ENCODE data around the gene KLHL35. TPM values are rescaled to one million over a fixed set of nuclear protein-coding genes. Genes with fewer than 3 reads are reported as not detected.
"Not testable (repeated sequence)": the region's sequence is repeated elsewhere in the genome, so short reads cannot be mapped to it uniquely, and the experiment has no call there.

The KLHL35 gene
- total RNA-seq, 1 donor from 2014 or later, result 0.75 TPM

DNA sequence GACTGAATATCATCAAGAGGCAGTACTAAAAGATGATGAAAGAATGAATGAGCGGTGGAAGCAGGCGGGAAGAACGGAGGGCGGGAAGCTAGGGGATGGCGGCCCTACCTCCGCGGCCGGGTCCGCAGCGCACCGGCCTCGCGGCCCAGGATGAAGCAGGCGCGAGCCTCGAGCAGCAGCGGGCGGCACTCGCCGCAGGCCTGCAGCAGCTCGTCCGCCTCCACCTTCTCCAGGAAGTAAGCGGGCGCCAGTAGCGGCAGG is 3.4 kb downstream of the KLHL35 start:
- intact Hi-C loops (cut with DNase I), result no loop called here
- no peak for DNase-seq (ENCODE audit: low spot score)

DNA sequence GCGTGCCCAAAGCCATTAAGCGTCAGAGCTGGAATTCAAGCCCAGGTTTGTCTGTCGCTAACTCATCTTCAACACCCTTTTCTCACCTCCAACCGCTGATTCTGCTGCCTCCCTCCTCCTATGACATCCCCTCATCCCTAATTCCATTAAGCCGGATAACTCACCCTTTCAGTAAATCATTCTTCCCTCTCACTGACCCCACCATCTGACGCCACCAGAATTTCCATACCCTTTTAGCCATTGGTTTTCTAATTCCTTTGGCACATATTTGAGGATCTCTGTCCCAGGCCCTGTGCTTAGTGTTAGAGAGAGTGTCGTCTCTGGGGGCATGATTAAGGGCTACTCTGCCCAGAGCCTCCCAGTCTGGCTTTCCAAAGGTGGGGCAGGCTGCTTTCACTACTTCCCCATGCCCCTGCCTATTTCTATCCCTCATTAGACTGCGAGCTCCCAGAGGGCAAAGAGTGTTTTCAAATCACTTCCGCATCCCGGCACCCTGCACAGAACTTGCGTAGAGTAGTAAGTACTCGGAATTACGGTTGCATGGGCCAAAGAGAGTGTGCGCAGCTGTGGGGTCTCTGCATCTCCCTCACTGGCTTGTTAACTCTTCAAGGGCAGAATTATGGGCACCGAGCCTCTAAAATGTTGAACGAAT is 3.9 kb downstream of the KLHL35 start:
- intact Hi-C loops (cut with DNase I), result no loop called here
- DNase-seq (ENCODE audit: low spot score), result no peak

DNA sequence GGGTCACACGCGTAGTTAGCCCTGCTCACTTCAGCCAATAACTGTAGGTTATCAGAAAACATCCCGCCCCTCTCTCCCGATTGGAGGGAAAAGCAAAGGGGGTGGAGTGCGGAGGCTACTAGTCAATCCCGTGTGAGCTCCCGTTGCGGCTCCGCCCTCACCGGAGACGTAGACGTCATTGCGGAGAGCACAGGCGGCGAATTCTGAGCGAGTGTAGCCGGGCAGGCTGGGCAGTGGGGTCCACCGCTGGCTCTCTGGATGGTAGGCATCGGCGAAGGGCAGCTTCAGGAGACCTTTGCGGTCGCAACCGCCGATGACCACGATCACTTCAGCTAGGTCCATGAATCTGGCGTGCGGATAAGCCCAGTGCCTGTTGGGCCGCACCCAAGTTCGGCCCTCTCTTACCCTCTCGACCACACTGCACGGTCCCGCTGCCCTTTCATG is 4.7 kb downstream of the KLHL35 start:
- intact Hi-C loops (cut with DNase I), result no loop called here
- peak; percentile 93 for DNase-seq (ENCODE audit: low spot score)

DNA sequence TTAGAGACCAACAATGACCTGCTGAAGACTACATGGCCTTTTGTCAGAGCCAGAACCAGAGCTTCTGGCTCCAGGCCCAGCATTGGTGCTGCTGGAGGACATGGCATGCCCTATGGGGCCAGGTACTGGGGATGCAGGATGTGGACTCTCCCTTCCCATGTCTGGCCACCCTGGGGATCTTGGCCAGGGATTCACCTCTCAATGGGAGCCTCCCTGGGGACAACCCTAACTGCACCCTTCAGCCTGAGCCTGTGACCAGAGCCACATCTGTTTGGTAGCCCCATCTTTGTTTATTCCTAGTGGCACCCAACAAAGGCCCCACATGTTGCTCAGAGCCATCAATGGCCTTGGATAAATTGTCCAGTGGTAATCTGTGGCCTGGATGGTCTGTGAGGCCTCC is 5.8 kb downstream of the KLHL35 start:
- no peak for DNase-seq (ENCODE audit: low spot score)
- intact Hi-C loops (cut with DNase I), result no loop called here

DNA sequence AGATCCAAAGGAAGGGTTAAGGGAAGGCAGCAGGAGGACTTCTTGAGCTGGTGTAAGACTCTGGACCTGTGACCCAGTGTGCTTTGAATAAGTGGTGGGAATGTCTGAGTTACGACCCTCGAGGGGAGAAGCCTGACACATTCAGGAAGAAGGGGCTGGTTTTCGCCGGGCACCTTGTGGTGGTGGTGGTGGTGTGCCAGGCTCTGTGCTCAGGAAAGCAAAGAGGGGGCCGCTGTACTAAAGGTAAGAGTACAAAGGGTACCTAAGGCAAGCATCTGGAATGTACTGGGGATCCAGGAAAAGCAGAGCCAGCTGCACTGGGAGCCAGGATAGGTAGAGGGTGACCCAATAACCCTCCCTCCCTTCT is 6.3 kb downstream of the KLHL35 start:
- DNase-seq (ENCODE audit: low spot score), result no peak
- intact Hi-C loops (cut with DNase I), result no loop called here

DNA sequence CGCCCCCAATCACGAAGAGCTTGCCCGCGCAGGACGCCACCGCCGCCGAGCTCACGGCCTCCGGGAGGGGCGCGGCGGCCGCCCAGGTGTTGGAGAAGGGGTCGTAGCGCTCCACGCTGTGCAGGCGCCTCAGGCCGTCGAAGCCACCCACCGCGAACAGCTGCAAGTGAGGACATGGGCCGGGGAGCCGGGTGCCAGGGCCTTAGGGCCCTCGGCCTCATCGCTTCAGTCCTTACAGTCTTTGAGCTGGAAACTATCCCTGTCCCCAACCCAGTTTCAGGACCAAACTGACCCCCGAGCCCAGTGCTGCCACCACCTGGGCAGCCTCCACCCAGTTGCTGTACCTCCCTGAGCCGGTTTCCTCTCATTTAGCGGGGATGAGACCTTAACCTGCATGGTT is 7.6 kb downstream of the KLHL35 start:
- DNase-seq (ENCODE audit: low spot score), result no peak
- intact Hi-C loops (cut with DNase I), result no loop called here

DNA sequence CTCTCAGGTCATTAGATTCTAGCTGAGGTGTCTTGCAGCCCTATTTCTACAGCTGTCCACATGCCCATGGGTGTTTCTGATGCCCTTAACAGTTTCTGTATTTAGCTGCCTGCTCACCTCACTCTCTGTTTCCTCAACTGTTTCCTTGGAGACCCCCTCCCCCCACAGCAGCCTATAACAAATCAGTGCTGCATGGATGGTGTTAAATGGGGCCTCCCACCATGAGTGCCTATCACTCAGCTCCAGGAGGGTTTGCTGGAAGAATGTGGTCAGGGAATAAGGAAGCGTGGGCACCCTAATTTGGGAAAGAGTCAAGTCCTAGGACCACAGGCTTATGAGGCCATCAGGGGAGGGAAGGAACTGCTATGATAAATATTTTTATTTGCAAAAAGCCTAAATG is 8.6 kb downstream of the KLHL35 start:
- no peak for DNase-seq (ENCODE audit: low spot score)
- intact Hi-C loops (cut with DNase I), result no loop called here

DNA sequence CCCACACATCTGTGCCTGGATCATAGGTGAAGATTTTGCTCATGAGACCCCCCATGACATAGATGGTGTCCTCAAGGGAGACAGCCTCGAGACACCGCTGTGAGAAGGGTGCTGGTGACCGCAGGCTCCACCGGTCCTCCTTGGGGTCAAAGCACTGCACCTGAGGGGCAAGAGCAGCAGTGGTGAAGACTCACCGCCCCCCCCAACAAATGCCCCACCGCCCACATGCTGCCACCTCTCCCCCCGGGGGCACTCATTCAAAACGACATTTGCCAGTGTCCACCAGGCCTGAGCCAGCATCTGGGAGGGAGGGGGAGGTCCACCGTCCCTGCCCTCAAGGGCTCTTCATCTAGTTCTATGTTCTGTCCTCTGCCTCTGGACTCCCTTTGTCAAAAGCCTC is 9.3 kb downstream of the KLHL35 start:
- intact Hi-C loops (cut with DNase I), result no loop called here
- no peak for DNase-seq (ENCODE audit: low spot score)

DNA sequence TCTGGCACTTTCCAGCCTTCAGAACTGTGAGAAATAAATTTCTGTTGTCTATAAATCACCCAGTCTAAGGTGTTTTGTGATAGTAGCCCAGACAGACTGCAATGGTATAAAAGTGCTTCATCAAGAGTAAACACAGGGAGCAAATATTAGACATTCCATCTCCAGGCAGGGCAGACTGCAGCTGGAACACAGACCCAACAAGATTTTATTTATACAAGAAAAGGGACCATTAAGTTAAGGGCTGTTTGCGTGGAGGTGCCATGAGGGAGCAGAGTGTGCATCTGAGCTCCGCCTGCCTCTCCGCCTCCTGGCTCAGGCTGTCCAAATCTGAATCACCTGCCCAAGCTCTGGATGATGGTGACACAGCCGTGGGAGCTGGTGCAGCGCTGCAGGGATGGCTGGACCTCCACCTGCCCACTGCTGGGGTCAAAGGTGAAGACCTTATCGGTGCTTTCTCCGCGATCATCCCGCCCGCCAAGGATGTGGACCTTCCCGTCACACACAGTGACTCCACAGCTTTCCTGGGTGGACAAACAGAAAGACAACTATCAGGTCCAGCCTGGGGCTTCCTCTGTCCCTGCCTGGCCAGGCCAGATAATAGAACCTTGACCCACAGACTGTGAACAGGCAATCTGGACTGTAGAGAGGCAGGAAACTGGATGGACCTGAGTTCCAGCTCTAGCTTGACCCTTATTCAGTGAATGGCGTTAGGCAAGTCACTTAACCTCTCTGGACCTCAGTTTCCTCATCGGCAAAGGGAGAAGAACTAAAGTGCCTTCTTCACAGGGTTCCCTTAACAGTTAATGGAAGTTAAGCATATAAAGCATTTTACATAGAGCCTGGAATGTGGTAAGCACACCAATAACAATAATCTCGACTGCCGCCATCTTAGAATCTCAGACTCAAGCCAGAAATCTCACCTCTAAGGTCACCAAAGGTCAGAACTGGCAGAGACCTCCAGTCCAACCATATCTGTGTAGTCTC is 10.5 kb downstream of the KLHL35 start:
- no peak for DNase-seq (ENCODE audit: low spot score)
- intact Hi-C loops (cut with DNase I), result no loop called here

DNA sequence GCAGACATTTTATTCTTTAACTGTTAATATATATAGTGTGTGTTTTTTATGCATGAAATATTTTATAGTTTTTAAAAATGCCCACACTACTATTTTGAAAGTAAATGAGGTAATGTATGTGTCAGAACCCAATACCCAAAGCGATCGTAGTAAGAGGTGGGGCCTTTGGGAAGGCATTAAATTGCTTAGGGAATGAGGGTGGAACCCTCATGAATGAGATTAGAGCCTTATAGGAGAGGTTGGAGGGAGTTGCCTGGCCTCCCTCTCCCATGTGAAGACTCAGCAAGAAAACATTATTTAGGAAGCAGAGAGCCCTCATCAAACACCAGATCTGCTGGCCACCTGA is 11.1 kb downstream of the KLHL35 start:
- DNase-seq (ENCODE audit: low spot score), result no peak
- intact Hi-C loops (cut with DNase I), result no loop called here

DNA sequence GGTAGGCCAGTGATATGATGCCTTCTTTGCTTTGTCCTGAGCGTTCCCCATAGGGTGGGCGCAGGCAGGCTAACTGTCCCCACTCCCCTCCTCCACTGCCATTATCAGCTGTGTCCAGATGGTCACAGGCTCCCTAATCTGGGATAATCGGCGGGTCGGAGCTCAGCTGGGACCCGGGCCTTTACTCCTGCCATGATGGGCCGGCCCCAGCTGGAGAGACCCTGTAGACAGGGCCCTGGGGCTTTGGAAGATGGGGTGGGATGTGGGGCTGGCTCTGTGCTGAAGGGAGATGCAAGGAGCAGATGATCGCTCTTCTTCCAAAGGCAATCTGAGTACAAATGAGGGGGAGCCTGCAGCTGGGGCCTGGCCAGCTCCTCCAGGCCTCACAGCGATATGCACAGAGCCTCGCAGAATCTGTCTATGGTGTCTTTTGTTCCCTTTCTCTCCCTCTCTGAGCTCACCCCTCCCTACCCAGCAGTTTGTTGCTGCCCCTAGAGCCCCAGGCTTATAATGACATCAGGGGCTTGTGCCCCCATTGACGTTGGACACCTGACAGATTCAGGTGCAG is 11.9 kb downstream of the KLHL35 start:
- no peak for DNase-seq (ENCODE audit: low spot score)
- intact Hi-C loops (cut with DNase I), result no loop called here

DNA sequence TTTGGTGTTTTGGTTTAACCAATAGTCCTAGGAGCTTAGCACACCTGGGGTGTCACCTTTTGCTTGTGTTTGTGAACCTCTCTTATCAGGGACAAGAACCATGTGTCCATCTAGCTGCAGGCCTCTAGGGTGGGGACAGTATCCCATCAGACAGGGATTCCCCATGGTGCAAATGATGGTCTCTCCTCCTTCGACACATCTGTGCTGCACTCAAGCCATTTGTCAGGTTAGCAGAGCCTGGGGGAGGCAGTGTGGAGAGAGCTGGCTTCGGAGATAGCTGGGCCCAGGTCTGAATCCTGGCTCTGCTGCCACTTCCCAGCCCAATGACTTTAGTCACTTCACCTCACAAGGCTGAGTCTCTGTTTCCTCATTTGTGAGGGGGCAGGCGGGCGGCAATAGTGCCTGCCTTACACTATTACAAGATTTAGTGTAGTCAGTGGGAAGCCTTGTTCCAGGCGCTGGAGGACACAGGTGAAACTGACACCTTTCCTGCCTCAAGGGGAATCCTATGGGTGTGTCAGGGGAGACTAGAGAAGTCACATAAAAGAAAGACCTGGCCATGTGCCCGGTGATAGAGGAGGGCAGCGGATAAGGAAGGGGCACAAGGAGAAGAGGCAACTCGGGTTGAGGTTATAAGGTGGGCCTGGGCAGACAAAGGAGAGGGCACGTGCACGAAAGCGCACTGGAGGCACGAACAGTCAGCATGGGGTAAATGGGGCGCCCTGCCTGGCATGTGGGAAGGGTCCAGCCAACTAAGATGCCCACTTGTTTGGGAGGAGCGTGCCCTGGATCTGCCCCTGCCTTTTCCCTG is 12.6 kb downstream of the KLHL35 start:
- intact Hi-C loops (cut with DNase I), result no loop called here
- DNase-seq (ENCODE audit: low spot score), result no peak

DNA sequence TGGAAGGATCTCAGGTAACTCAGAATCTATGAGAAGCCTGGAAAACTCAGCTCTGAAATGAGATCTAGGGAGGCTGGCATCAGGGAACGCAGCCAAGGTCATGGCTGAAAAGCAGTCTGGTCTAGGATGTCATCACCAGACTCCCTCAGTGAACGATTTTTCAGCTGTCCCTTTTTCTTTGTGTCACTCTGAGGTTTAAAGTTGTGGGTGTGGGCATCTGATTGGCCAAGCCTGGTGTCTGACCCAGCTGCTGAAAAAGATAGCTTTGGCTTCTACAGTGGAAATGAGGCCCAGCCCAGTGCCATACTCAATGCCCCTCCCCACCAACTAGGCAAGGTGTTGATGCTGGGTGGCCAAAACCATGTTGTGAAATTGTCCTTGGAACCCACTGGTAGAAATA is 19.1 kb downstream of the KLHL35 start:
- DNase-seq (ENCODE audit: low spot score), result peak; percentile 7
- intact Hi-C loops (cut with DNase I), result no loop called here

DNA sequence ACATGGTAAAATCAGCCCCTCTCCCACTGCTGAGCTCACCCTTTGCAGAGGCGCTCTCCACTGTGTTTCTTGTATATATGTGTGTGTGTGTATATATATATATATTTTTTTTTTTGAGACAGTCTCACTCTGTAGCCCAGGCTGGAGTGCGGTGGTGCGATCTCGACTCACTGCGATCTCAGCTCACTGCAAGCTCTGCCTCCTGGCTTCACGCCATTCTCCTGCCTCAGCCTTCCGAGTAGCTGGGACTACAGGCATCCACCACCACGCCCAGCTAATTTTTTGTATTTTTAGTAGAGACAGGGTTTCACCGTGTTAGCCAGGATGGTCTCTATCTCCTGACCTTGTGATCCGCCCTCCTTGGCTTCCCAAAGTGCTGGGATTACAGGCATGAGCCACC is 19.9 kb downstream of the KLHL35 start:
- DNase-seq (ENCODE audit: low spot score); intact Hi-C loops (cut with DNase I): not testable (repeated sequence)

DNA sequence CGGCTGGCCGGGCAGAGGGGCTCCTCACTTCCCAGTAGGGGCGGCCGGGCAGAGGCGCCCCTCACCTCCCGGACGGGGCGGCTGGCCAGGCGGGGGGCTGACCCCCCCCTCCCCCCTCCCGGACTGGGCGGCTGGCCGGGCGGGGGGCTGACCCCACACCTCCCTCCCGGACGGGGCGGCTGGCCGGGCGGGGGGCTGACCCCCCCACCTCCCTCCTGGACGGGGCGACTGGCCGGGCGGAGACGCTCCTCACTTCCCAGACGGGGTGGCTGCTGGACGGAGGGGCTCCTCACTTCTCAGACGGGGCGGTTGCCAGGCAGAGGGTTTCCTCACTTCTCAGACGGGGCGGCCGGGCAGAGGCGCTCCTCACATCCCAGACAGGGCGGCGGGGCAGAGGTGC is 23.0 kb downstream of the KLHL35 start:
- DNase-seq (ENCODE audit: low spot score); intact Hi-C loops (cut with DNase I): not testable (repeated sequence)

DNA sequence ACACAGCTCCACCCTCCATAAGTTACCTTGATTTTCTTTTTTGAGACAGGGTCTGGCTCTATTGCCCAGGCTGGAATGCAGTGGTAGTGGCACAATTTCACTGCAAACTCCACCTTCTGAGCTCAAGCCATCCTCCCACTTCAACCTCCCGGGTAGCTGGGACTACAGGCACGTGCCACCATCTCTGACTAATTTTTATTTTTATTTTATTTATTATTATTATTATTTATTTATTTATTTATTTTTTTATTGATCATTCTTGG is 24.1 kb downstream of the KLHL35 start:
- no peak for DNase-seq (ENCODE audit: low spot score)
- intact Hi-C loops (cut with DNase I), result no loop called here

DNA sequence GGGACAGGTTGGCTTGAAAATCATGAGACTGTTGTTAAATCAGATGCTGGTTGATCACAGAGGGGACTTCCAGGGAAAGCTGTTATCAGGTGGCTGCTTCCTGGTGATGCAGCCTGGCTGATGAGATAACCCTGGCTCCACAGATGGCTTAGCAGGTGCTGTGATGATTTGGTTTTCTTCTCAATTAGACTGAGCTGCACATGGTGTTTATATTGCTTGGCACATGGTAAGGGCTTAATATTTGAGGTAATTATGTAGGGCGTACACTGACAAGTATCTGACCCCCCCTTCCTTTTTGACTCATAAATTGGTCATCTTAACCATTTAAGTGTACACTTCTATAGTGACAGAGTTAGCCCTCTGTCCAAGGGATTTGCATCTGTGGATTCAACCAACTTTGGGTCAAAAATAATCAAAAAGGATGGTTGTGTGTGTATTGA is 26.6 kb downstream of the KLHL35 start:
- DNase-seq (ENCODE audit: low spot score), result peak; percentile 17
- intact Hi-C loops (cut with DNase I), result no loop called here

DNA sequence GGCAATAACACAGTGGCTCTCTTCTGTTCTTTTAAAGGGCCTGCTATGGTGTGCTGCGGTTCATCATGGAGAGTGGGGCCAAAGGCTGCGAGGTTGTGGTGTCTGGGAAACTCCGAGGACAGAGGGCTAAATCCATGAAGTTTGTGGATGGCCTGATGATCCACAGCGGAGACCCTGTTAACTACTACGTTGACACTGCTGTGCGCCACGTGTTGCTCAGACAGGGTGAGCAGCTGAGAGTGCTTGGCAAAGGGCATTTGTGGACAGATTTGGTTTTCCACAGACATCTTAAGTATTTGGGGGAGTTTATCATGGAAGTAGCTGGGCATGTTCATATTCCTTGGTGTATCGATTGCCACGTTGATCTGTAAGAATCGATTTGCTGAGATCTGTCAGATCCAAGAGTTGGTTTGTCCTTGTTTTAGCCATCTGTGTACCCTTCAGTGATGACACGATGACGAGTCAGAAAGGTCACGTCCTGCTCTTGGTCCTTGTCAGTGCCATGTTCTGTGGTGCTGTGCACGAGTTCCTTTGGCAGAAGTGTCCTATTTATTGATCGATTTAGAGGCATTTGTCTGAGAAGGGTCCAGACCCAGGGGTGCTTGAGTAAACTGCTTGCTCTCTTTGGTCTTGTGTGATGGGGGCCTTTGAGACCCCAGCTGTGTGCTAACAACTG is 28.9 kb downstream of the KLHL35 start:
- DNase-seq (ENCODE audit: low spot score), result peak; percentile 17
- intact Hi-C loops (cut with DNase I), result loop anchor here (5.0 kb wide), 1 partner anchor 43 kb away; no protein-coding TSS in a partner anchor

DNA sequence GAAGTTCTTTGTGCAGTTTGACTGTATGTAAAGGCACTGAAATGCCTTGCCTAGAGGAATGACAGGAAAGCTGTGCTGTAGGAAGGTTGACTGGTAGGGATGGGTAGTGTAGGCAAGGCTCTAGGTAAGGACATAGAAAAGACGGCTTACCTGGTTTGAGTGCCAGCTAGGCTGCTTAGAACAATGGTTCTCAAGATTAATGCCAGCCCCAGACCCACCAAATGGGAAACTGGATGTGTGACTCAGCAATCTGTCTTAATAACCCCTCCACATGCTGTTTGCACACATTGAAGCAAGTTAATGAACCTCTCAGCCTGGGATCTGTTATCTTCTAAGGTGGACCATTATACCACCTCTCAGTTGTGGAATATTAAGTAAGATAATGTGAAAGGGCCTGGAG is 30.0 kb downstream of the KLHL35 start:
- peak; percentile 22 for DNase-seq (ENCODE audit: low spot score)
- intact Hi-C loops (cut with DNase I), result loop anchor here (5.0 kb wide), 1 partner anchor 44 kb away; no protein-coding TSS in a partner anchor

Measured in cardiac septum (tissue), 1 donor.